HepG2 (cell line): ENCODE data around the gene WNT4.

Source experiments
- RBAK ChIP-seq: sonication (generic); formaldehyde crosslinking; IDR thresholded peaks from 2 replicates; pipeline ENCODE4 v1.5.1; 2020; ENCODE audit warnings: mild to moderate bottlenecking, missing genetic modification reagents
- SMARCC2 ChIP-seq: fragments of 450-650 bp; IDR thresholded peaks from 2 replicates; pipeline ENCODE4 v1.6.1; 2017; ENCODE audit warnings: antibody characterized with exemption, mild to moderate bottlenecking
- ZNF660 ChIP-seq: sonication (generic); formaldehyde crosslinking; IDR thresholded peaks from 2 replicates; pipeline ENCODE4 v1.5.1; 2020; ENCODE audit warnings: mild to moderate bottlenecking, low read depth, missing genetic modification reagents, borderline replicate concordance
- TF ChIP-seq, protein P1 (sequence below): sonication (generic); formaldehyde crosslinking; IDR thresholded peaks from 2 replicates; pipeline ENCODE4 v1.5.0; 2020; ENCODE audit warnings: mild to moderate bottlenecking, missing genetic modification reagents, moderate library complexity

DNA sequence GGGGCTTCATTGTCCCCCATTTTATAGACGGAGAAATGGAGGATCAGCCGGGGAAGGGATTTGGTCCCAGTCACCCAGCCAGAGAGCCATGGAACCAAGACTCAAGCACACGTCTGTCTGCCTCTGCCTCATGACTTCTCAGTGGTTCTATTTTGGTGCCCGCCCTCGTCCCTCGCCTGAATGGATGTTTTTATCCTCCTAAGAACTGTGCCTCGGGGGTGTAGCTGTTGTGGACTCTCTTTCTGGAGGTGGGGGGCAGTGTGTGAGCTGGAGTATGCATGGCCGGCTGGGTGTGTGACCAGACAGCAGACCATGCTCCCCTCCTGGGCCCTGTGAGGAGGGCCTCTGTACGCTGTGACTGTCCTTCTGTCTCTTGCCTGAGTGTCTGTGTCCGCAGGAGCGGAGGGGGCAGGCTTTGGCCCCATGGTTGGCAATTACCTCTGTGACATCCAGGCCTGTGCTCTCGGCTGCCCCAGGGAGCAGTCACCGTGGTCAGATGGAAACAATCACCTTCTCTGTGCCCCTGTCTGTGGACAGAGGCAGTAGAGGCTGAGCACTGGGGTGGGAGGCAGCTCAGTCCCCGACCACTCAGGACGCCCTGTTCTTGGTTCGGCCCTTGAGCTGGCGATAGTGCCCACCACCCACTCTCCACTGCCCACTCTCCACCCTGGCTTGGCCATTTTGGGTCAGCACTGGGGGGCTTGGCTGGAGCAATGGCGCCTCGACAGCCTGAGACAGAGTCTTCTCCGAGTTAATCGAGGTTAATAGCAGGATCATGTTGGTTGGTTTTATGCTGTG is 20.4 kb downstream of the WNT4 start:
- no peak for TF ChIP-seq RBAK
- no peak for TF ChIP-seq SMARCC2
- TF ChIP-seq, protein P1, sequence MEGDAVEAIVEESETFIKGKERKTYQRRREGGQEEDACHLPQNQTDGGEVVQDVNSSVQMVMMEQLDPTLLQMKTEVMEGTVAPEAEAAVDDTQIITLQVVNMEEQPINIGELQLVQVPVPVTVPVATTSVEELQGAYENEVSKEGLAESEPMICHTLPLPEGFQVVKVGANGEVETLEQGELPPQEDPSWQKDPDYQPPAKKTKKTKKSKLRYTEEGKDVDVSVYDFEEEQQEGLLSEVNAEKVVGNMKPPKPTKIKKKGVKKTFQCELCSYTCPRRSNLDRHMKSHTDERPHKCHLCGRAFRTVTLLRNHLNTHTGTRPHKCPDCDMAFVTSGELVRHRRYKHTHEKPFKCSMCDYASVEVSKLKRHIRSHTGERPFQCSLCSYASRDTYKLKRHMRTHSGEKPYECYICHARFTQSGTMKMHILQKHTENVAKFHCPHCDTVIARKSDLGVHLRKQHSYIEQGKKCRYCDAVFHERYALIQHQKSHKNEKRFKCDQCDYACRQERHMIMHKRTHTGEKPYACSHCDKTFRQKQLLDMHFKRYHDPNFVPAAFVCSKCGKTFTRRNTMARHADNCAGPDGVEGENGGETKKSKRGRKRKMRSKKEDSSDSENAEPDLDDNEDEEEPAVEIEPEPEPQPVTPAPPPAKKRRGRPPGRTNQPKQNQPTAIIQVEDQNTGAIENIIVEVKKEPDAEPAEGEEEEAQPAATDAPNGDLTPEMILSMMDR (CRISPR knock-in tag), result no peak
- no peak for TF ChIP-seq ZNF660 (CRISPR knock-in tag)
